BJ (cell line): ENCODE measurements around the gene DCAF6. TPM values are rescaled to one million over a fixed set of nuclear protein-coding genes. Genes with fewer than 3 reads are reported as not detected.

ENCODE experiments used
- CTCF ChIA-PET: fragments of 350-600 bp; formaldehyde crosslinking; extraction: SDS; loops from one replicate; lab custom pipeline; 2021; ENCODE audit warnings: antibody characterized with exemption, inconsistent platforms; lab: Yijun Ruan, JAX
- POLR2A ChIA-PET: fragments of 300-600 bp; sonication (Branson Sonifier 250); formaldehyde crosslinking; extraction: SDS; loops from one replicate; lab custom pipeline; 2021; ENCODE audit warnings: antibody characterized with exemption; lab: Charles Lee
- DNase-seq: peaks from one replicate; pipeline ENCODE4 v3.0.0-alpha.2; 2011; ENCODE audit warnings: low read depth
- H3K27me3 ChIP-seq: 2 replicates; pipeline ENCODE4 v1.6.0; 2011; ENCODE audit warnings: low read length; ENCODE audit not compliant: control insufficient read depth, insufficient read depth
- H3K36me3 ChIP-seq: 2 replicates; pipeline ENCODE4 v1.5.1; 2011; ENCODE audit warnings: low read length; ENCODE audit not compliant: control insufficient read depth, insufficient read depth
- H3K4me3 ChIP-seq: 2 replicates; pipeline ENCODE4 v1.5.1; 2011; ENCODE audit warnings: low read depth, mild to moderate bottlenecking, control low read depth, low read length
- CTCF ChIP-seq: IDR thresholded peaks from 2 replicates; pipeline ENCODE4 v1.5.1; 2011; ENCODE audit warnings: low read depth, mild to moderate bottlenecking, control low read depth, inconsistent platforms, low read length, moderate library complexity; ENCODE audit not compliant: insufficient read depth
- polyA plus RNA-seq: library from polyadenylated mRNA; depleted of rRNA; stranded (reverse); fragments of >200 nt; gene quantifications from 2 replicates; pipeline ENCODE4 v1.2.3, GENCODE V29; 2011

Gene DCAF6
- polyA plus RNA-seq, 1 experiment = 50.8 TPM

GRCh38 chr1:167909691-167910180 is 26.7 kb upstream of the DCAF6 start:
- DNase-seq = no peak
- POLR2A ChIA-PET = no interaction called here
- no peak for TF ChIP-seq CTCF
- CTCF ChIA-PET = interaction anchor here (1.0 kb wide), 1 partner anchor 16 kb away, joined by 3 read pairs; no protein-coding TSS in a partner anchor
- Histone ChIP-seq H3K4me3 (no peak overlapping the region), H3K27me3 (no peaks in the 10 kb centered on the region), H3K36me3 (no peaks in the 10 kb centered on the region)

DNA sequence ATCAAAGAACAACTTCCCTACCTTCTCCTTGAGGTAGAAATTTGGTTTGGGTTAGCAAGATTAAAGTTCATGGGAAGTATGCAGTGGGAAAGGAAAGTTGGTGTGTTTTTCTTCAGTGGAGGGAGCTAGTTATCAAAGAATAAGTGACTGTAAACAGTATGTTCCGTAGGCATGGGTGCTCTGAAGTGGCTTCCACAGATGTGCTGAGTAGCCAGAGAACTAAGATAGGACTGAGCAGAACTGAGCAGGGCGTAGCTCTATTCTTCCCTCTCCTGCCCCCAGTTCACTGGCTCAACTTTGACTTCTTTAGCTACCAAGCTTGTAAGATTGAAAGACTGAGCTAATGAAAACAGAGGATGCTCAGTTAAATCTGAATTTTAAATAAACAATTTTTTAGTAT is 26.0 kb upstream of the DCAF6 start:
- no peaks in the 10 kb centered on the region for H3K27me3 ChIP-seq
- CTCF ChIA-PET = interaction anchor here (1.0 to 1.1 kb wide), 2 partner anchors 11 to 17 kb away, joined by 3 read pairs; no protein-coding TSS in a partner anchor
- no peak overlapping the region for H3K4me3 ChIP-seq
- TF ChIP-seq CTCF = no peak
- H3K36me3 ChIP-seq = no peaks in the 10 kb centered on the region
- DNase-seq = no peak
- POLR2A ChIA-PET = no interaction called here

- Histone ChIP-seq H3K36me3 (no peaks in the 10 kb centered on the region), H3K4me3 (no peak overlapping the region), H3K27me3 (no peaks in the 10 kb centered on the region)
- no peak for DNase-seq
- no peak for TF ChIP-seq CTCF
- ChIA-PET POLR2A (no interaction called here), CTCF (no interaction called here)
These were observed 25.1 kb upstream of the DCAF6 start for GRCh38 chr1:167911413-167911812.

DNA sequence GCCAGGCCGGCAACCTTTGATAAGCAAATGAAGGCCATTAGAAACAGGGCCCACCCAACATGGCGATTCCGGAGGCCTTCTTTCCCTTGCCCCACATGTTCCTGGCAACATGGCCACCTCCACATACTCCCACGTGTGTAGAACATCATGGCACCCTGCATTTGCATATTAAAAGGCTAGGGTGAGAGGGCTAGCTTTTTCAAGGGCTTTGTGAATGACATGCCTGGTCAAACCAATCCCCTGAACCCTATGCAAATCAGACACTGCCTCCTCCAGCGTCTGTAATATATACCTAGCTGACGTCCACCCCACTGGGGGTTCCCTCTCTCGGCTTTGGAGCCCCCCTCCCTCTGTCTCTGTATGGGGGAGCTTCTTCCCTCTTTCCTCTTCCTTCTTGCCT is 24.2 kb upstream of the DCAF6 start:
- H3K36me3 ChIP-seq = no peaks in the 10 kb centered on the region
- ChIA-PET POLR2A (no interaction called here), CTCF (no interaction called here)
- TF ChIP-seq CTCF = no peak
- no peak for DNase-seq
- no peaks in the 10 kb centered on the region for H3K27me3 ChIP-seq
- H3K4me3 ChIP-seq = no peak overlapping the region

- no peak for TF ChIP-seq CTCF
- CTCF ChIA-PET = interaction anchor here (1.5 kb wide), 1 partner anchor 8 kb away, joined by 7 read pairs; no protein-coding TSS in a partner anchor
- no peak for DNase-seq
- no peak within 1 kb of the TSS for H3K4me3 ChIP-seq
- H3K36me3 ChIP-seq = no peaks in the 10 kb centered on the region
- POLR2A ChIA-PET = no interaction called here
- no peaks in the 10 kb centered on the region for H3K27me3 ChIP-seq
These were observed 22.5 kb upstream of the DCAF6 start, which contains the start of gene ADCY10 for GRCh38 chr1:167913895-167914496. Gene ADCY10, minus strand, starts transcription at chr1:167914134. Its CDS starts 8,994 bp downstream, at chr1:167905140.
